ENCODE results near the gene ITGA5.

Gene ITGA5

DNA sequence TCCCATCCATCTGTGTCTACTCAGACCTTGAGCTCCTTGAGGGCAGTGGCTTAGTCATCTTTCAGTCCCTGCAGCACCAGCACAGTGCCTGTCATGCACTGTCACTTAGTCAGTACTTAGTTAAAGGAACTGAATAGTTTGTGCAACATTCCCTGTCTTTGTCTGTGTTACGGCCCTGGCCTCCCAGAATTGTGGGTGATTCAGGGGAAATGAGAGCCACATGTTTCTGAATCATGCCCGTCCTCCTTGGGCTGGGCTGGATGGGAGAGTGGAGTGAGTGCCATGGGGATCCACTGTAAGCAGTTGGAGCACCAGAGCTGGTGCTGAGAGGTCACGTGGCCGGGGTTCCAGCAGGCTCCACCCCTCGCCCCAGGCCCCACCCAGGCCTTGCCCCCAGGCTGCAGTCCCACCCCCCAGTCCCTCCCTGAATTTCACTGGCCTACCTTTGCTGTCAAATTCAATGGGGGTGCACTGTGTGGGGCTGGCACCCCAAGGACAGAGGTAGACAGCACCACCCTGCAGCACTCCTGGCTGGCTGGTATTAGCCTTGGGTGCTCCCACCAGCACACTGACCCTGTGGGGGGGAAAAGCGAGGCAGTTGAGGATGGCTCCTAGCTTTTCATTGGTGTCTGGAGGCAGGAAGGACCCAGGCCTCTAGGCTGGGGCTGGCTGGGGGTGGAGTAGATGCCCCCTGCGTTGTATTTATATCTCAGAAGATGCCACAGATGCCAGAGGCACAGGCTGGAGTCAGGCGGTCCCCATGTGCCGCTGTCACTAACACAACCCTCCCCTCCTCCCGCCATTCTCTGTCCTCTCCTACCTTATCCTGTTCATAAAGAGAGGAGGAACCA lies 7.5 kb downstream of the ITGA5 start:
- DNase-seq (peak; percentile 72), ATAC-seq (peak; percentile 70)

DNA sequence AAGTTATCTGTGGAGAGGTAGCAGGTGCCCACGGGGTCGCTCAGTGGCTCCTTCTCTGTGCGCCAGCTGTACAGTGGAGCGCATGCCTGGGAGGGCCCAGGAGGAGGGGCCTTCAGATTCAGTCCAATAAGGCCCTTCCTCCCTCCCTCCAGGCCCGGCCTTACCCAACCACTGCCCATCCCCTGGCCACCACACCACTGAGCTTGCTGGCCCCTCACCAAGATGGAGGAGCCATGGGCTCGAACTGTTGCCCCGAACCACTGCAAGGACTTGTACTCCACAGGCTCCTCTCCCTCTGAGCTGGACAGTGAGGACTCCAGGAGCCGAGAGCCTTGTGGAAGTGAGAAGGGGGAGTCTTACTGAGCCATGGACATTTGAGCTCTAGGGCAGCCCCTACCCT lies 9.8 kb downstream of the ITGA5 start:
- DNase-seq (no peak), ATAC-seq (no peak)

DNA sequence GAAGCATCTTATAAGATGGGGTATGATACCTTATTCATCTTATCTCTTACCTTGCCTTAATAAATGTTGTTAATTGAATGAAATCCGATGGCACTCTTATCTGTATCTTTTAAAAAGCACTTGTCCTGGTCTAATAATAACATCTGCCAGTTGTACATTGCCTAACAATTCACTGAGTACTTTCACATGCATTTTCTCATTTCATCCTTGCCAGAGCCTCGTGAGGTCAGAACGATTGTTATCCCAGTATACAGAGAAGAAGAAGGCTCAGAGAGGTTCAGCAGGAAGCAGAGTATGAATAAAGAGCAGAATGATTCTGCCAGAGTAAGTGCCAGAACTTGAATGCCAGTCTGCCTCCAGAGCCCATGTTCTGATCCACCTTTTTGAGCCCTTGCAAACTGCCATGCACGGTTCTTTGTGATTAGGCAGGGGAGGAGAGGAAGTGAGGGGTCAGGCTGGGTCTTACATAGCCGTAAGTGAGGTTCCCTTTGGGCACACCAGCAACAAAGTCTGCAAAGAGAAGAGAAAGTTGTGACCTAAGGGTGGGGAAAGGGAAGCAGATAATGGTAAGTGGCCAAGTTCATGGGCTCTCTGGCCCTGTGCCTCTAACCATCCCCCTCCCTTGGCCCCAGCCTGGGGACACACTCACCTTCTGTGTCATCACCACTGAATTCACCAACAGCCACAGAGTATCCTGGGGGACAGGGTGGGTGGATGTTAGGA lies 11.7 kb downstream of the ITGA5 start:
- no peak for ATAC-seq
- DNase-seq = no peak

DNA sequence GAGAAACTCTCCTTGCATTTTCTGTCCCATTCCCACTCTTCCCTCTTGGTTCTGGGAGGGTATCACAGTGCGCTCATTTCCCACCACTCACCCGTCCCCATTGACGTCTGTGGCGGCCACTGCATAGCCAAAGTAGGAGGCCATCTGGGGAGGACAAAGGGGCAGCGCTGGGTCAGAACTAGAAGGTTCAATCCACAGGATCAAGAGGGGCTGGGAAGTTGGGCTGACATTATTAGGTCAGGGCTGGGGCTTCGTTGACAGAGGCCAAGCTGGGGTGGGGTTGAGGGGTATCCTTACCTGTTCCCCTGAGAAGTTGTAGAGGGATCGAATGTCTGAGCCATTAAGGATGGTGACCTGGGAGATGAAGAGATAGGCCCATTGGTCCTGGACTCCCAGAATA lies 13.5 kb downstream of the ITGA5 start:
- no peak for ATAC-seq
- DNase-seq = no peak

GRCh38 chr12:54405106-54405505 lies 14.0 kb downstream of the ITGA5 start:
- DNase-seq = no peak
- ATAC-seq = no peak

DNA sequence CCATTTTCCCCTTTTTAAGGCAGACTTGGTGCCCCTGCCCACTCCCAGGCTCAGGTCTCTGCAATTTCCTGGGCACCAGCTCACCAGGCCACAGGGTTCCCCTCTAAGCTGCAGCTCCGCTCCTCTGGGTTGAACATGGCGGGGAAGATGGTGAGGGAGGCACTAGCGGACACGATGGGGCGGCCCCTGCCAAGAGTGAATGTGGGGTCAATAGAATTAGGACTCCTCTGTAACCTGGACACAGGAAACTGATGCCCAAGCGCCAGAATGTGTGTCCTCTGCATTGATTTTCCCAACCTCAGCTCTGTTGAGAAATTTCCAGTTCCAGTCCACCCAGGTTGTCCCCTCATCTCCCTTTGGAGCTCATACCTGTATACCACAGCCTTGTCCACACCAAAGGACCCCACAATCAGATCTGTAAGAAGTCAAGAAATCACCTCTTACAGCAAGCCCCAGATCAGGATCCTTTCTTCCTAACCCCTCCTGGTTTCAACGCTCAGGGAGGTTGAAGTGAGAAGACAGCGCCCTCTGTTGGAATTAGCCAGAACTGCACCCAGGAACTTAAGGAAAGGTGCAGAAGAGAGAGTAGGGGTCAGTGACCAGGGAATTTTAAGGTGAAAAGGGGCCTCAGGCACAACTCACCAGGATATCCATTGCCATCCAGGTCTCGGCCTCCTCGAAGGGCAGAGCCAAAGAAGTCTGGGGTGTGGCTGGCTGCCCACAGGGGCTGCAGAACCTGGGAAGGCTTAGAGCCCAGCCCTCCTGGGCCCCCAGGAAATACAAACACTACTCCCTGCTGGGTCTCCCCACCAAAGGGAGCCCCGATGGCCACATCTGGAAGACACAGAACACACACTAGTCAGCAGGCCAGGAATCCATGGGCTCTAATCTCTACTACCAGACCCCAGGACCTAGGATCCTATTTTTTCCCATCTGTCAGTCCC lies 14.7 kb downstream of the ITGA5 start:
- DNase-seq (peak; percentile 71), ATAC-seq (no peak)

- no peak for ATAC-seq
Observed at GRCh38 chr12:54401119-54401518, 17.9 kb downstream of the ITGA5 start.

DNA sequence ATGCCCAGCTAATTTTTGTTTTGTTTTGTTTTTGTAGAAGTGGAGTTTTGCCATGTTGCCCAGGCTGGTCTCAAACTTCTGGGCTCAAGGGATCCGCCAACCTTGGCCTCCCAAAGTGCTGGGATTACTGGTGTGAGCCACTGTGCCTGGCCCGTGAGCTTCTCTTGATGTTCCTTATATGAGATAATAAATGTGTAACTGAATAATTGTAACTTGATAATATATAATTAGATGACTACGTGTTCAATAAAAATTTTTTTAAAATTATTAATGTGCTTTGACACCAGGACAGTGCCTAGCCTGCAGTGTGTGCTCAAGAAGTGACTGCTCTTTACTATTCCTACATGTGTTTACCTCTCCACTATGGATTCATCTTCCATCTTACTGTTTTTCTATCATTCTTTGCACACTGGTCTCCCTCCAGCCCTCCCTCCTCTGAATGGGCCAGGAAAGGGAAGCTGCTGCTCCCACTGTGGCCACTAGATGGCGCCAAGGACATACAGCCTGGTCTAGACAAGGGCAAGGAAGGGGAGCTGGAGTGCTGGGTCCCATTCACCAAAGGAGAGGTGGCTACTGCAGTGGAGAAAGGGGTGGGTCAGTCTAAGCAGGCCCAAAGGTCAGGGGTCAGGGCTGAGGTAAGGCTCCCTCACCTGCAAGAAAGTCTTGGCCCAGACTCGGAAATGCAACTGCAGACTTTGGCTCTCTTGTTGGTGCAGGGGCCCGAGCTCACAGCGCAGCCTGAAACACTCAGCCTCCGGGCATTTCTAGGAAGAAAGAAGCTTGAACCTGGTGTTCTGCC lies 19.9 kb downstream of the ITGA5 start:
- peak; percentile 87 for ATAC-seq
- peak; percentile 87 for DNase-seq

More at GRCh38 chr12:54401119-54401518, 17.9 kb downstream of the ITGA5 start:
- no peak for DNase-seq

- ATAC-seq = no peak
- DNase-seq = no peak
Observed at GRCh38 chr12:54398218-54398617, 20.8 kb downstream of the ITGA5 start.

- DNase-seq (no peak), ATAC-seq (no peak)
Observed at GRCh38 chr12:54397157-54397556, 21.9 kb downstream of the ITGA5 start.

- ATAC-seq (no peak), DNase-seq (no peak)
Observed at GRCh38 chr12:54395545-54395944, 23.5 kb downstream of the ITGA5 start.

DNA sequence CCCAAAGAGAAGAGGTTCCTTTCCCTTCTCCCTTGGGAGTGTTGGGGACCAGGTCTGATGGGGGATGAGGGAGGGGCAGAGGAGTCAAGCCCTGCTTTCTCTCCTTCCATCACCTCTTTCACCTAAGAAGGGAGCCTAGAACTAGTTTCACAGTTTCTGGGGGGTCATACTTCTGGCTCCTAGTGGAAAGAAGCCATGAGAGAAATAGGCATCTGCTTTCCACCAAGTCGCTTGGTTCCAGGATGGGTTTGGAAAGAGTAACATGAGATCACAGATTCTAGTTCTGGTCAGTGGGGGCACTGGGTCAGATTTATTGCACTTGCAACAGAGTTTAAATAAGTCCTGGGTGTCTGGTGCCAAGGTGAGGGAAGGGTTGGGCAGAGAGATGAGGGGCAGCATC lies 24.1 kb downstream of the ITGA5 start:
- ATAC-seq = no peak
- DNase-seq = no peak

DNA sequence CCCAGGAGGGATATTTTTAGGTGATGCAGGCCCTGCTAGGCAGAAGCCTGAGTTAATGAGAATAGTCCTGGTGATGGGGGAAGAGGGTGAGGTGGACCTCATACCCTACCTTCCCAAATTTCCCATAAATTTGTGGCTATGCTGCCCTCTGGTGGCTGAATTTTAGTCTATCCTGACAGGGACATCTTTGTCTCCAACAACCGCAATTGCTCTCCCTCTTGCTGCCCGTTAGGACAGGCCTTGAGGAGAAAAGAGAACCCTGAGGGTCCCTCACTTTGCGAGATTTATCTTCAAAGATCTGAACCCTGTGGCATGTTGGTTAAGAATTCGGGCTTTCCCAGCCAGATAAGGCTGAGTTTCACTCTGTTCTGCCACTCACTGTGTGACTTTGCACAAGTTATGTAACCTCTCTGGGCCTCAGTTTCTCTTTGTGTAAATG lies 24.8 kb downstream of the ITGA5 start:
- peak; percentile 70 for DNase-seq
- ATAC-seq = peak; percentile 15

GRCh38 chr12:54393743-54394142 lies 25.3 kb downstream of the ITGA5 start:
- no peak for DNase-seq

DNA sequence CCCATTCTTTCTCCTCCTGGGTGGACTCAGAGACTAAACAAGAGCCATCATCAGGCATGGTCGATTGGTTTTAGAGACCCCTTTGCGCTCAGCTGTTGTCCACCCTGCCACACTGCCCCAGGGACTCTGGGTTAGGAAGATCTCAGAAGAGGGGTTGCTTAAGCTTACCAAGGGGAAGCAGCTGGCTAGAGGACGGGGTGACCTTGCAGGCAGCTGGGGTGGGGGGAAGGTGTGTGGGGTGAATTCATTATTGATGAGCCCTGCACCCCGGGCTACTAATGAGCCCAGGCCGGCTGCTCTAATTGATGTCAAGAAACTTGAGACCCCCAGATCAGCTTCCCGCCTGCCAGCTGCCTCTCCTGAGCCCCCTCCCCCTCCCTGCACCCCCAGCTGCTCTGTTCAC lies 25.9 kb downstream of the ITGA5 start:
- ATAC-seq (no peak), DNase-seq (no peak)

More at GRCh38 chr12:54393743-54394142, 25.3 kb downstream of the ITGA5 start:
- ATAC-seq = no peak

DNA sequence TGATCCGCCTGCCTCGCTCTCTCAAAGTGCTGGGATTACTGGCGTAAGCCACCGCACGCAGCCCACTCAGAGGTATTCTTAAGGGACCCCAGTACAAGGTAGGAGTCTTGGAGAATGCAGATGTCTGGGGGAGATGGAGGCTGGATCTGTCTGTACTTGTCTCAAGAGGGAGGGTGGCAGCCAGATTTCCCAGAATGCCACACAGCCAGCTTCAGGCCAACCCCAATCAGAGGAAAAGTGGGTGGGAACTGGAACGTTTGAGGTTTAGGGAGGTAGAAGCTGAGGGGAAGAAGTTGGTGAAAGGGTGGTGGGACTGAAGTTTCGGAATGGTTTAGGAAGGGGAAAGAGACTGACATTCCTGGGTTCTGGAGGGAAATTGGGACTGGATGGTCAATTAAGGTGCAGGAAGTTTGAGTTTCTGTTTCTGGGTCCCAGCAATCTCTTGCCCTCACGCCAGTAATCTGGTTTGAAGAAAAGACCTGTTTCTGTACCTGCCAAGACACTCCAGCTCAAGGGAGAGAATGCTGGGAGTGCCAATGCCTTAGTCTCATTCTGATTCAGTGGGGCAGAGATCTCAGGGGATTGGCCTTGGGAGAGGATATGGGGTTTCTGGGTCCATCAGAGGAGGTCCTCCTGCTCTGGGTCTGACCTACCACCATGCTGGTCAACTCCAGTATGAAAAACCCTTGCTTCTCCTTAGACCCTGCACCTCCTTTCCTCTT lies 26.4 kb downstream of the ITGA5 start:
- DNase-seq (no peak), ATAC-seq (no peak)

DNA sequence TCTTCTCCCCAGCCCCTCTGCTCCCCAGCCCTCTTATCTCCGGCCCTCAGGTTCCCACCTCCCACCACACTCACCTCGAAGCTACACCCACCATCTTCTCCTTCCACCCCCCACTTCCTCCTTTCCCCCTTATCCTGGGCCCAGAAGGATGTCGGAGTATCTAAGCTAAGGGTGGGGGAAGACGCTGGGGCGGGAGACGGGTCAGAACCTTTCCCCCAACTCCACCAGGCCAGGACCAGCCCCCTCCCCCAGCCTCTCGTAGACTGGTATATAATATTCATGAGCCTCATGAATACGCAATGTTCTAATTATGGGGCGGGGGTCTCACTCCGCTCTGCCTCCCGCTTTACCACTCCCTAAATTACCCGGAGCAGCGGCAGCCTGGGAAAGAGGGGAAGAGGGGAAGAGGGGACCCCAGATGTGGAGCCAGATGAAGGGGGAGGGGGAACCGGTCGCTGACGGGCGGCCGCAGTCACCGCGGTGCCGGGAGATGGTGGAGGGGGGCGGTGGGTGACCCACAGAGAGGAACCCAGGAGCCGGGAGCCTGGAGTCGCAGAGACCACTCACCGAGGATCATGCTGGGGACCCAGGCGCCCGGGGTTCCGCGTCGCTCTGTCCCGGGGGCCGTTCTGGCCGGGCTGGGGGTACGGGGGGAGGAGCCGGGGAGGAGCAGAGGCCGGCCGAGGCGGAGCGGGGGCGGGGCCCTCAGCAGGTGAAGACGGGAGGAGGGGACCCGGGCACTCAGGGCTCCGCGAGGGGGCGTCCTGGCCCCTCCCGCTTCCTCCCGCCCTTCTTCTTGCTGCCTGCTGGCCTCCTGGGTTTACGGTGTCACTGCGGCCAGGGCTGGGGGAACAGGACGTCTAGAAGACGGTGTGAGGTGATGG lies 28.2 kb downstream of the ITGA5 start:
- peak; percentile 76 for DNase-seq
- ATAC-seq = peak; percentile 61

- DNase-seq (no peak), ATAC-seq (no peak)
Observed at GRCh38 chr12:54390176-54390667, 28.8 kb downstream of the ITGA5 start.

DNA sequence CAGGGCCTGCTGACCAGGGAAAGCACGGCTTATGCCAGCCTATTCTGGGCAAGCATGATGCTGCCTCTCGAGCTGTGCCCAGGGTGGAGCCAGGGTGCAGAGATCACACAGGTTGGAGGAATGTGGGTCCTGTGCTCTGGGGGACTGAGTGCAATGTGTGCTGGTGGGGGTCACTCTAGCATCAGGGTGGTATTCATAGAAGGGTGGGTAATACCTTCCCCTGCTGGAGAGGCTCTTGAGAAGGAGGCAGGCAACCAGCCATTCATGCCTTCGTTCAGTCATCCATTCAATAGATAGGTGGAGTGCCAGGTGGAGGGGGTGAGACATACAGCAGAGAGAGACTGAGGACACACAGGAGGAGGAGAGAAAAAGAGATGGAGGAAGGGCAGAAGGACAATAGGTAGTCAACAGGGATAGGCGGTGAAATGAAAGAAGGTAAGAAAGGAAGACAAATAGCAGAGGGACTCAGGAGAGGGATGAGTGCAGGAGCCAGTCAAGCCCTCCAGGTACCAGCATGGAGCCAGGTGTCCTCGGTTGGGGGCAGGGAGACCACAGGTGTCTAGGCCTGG lies 29.4 kb downstream of the ITGA5 start:
- DNase-seq (no peak), ATAC-seq (no peak)
